Stimulated activated CD8-positive, alpha-beta memory T cell treated with anti-CD3 and anti-CD28 coated beads, Interleukin-12 subunit alpha, Interleukin-12 subunit beta, amount 100 ng/mL, for 1 hour (primary cell): ENCODE measurements around the gene TMEM214.
"Not testable (repeated sequence)": the region's sequence is repeated elsewhere in the genome, so short reads cannot be mapped to it uniquely, and the experiment has no call there.

Source experiments
- DNase-seq: peaks from one replicate; pipeline ENCODE4 v3.0.0-alpha.2; 2020; ENCODE audit warnings: low read depth

TMEM214 gene

GRCh38 chr2:27071277-27071989, 38.7 kb downstream of the TMEM214 start, which contains the start of gene OST4:
TSS of gene OST4 (minus strand) at chr2:27071654.
- DNase-seq = peak; percentile 77

DNA sequence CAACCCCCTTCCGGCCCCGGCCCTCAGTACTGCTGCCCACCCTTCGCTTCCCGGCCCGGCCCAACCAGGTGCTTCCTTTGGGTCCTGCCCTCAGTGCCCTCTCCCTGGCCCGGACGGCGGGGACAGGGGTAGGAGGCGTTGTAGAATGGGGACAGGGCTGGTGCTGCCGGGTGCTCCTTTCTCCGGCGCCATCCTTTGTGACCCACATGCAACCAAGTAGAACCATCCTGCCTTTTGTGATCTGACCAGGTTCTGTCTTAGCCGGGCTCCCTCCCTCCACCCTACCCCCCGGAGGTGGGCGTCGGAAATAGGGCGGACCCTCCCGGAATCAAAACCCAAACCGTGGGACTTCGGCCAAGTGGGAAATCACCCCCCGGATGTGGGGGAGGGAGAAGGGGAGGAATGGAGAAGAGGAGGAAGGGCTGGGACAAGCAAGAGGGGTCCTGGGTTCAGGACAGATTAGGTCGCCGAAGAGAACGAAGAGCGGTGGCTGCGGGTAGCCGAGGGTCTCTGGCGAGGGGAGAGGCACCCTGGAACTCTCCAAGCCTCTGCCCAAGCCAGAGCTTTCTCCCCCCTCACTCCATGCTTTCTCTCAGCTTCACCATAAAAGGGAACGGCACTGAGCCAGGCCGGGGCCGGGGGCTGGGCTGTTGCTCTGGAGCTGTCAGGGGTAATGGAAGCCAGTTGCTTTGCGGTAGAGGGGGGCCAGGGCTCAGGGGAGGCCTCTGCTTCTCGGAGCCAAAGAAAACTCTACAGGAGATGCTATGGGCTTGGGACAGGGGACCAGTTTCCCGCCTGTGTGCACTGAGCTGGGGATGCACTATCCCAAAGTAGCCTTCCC, 39.4 kb downstream of the TMEM214 start:
- DNase-seq = no peak

DNA sequence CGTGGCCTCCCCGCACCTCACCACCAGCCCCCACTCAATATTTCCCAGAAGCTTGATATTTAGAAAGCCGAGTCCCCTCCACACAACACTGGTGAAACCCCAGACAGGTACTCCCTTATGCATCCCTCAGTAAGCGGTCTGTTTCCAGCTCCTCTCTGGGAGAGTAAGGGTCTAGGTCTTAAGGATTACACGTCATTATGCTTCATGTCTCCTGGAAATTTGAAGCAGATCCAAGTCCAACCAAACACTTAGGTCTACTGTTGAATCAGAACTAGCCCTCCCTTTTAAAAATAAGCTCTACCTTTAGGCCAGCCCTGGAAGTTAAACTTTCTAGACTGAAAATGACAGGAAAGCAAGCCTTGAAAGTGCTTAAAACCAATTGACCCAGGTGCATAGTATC, 40.2 kb downstream of the TMEM214 start:
- DNase-seq = no peak

DNA sequence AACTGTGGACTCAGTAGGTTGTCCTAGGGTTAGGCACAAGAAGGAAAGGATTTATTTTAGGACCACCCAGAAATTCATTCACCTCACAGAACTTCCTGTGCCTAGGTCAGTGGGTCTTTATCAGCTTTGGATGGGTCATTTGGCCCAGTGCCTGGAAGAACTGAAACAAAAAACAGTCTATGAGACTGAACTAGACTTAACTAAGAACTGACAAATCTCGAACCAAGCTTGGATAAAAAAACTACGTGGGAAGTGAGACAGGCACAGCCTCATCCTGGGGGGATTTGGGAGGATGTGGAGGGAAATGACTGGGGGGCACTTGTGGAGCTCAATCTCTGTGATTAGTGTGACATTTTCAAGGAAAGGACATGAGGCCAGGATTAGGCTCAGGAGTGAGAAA, 41.0 kb downstream of the TMEM214 start:
- DNase-seq = no peak

GRCh38 chr2:27074738-27075565, 42.2 kb downstream of the TMEM214 start:
- no peak for DNase-seq

DNA sequence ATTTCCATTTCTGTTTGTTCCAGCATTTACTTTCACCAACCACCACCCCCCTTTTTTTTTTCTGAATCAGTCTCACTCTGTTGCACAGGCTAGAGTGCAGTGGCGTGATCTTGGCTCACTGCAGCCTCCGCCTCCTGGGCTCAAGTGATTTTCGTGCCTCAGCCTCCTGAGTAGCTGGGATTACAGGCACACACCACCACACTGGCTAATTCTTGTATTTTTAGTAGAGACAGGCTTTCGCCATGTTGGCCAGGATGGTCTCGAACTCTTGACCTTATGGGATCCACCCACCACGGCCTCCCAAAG, 42.8 kb downstream of the TMEM214 start:
- DNase-seq = not testable (repeated sequence)

DNA sequence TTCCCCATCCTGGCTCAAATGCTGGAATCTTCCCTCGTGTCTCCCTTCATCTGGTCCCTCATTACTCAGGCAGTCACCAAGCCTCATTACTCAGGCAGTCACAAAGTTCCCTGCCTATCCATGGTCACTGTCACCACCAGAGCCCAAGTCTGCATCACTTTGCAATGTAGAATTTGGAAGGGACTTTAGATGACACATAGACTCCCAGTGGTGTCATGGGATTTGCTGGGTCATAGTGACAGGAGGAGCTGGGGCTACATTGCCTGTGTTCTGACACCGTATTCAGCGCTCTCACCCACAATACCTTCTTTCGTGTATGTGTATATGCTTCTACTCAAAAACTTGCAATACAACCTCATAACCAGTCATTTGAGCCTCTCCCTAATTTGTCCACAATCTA, 43.6 kb downstream of the TMEM214 start:
- no peak for DNase-seq

GRCh38 chr2:27077231-27077630, 44.5 kb downstream of the TMEM214 start:
- DNase-seq = no peak

- no peak for DNase-seq
These were observed 45.8 kb downstream of the TMEM214 start, which contains the start of gene EMILIN1 for GRCh38 chr2:27078267-27079194. TSS of gene EMILIN1 (plus strand) at chr2:27078615. CDS start at chr2:27079066, 451 bp downstream.

- no peak for DNase-seq
These were observed 46.7 kb downstream of the TMEM214 start for GRCh38 chr2:27079233-27080139.

DNA sequence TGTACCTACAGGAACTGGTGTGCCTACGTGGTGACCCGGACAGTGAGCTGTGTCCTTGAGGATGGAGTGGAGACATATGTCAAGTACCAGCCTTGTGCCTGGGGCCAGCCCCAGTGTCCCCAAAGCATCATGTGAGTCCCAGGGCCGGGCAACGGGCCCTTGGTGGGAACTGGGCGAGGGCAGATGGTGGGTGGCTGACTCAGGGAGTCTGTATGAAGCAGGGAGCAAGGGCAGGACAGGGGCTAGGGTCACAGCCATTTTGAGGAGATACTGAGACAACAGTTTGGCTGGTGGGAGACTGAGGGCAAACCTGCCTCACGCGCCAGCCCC, 47.3 kb downstream of the TMEM214 start:
- DNase-seq = no peak

DNA sequence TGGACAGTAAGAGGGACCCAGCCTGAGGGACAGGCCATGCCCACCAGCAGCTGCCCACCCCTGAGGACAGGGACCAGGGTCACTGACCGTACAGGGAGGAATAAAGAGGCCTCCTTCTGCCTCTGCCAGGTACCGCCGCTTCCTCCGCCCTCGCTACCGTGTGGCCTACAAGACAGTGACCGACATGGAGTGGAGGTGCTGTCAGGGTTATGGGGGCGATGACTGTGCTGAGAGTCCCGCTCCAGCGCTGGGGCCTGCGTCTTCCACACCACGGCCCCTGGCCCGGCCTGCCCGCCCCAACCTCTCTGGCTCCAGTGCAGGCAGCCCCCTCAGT, 47.8 kb downstream of the TMEM214 start:
- no peak for DNase-seq

DNA sequence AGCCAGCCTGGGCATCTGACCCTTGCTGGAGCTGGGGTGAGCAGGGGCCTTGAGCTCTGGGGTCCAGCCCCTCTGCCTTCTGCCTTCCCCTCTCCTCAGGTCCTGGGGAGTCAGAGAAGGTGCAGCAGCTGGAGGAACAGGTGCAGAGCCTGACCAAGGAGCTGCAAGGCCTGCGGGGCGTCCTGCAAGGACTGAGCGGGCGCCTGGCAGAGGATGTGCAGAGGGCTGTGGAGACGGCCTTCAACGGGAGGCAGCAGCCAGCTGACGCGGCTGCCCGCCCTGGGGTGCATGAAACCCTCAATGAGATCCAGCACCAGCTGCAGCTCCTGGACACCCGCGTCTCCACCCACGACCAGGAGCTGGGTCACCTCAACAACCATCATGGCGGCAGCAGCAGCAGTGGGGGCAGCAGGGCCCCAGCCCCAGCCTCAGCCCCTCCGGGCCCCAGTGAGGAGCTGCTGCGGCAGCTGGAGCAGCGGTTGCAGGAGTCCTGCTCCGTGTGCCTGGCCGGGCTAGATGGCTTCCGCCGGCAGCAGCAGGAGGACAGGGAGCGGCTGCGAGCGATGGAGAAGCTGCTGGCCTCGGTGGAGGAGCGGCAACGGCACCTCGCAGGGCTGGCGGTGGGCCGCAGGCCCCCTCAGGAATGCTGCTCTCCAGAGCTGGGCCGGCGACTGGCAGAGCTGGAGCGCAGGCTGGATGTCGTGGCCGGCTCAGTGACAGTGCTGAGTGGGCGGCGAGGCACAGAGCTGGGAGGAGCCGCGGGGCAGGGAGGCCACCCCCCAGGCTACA, 49.4 kb downstream of the TMEM214 start:
- no peak for DNase-seq

- DNase-seq = no peak
These were observed 50.1 kb downstream of the TMEM214 start for GRCh38 chr2:27082773-27083409.

- no peak for DNase-seq
These were observed 50.9 kb downstream of the TMEM214 start for GRCh38 chr2:27083410-27084296.

DNA sequence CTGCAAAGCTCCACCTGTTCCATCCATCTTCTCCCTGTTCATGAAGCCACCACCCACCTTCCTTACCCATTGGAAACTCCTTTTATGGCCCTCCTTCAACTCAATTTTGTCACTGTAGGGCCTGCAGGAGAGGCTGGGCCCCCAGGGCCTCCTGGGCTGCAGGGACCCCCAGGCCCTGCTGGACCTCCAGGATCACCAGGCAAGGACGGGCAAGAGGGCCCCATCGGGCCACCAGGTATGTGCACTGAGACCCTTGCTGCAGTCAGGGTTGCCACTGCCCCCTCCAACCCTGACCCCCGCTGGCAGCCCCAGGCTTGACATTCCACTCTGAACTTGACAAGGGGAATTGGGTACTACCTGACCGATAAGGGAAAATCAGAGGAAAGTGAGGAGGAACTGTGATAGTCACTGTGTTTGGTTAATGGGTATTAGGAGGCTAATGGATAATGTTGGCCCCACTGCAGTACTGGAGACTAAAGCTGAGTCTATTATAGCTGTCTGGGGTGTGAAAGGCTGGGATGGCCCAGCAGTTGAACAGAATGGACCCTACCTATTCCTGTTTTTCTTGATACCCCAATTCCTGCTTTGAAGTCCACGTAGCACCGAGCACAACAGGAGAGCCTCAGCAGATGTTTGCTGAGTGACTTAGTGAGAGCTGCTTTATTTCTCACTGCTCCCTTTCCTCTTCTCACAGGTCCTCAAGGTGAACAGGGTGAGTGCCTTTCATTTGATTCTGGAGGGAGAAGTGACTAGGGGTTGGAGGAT, 51.7 kb downstream of the TMEM214 start:
- DNase-seq = no peak

GRCh38 chr2:27085062-27085672, 52.4 kb downstream of the TMEM214 start:
- DNase-seq = no peak
